ENCODE data around the gene MYH10. TPM values are rescaled to one million over a fixed set of nuclear protein-coding genes. Genes with fewer than 3 reads are reported as not detected.

The MYH10 gene
- total and polyA plus RNA-seq, 7 donors: 1.8 to 34.2 (median 1.9) TPM

- H3K27ac ChIP-seq: no peak overlapping the region
- peaks cover 0 to 53% (median 7%) of the 10 kb centered on the region in 3 donors for H3K27me3 ChIP-seq (ENCODE audit: insufficient read depth in 3 of 3, low read length in 2 of 3)
- no peak overlapping the region for H3K4me3 ChIP-seq
- no peaks in the 10 kb centered on the region for H3K9me3 ChIP-seq
- no peak for DNase-seq
- WGBS, 3 donors: 80 to 83% (median 81%) methylated on average over 2 of the region's 2 CpGs
- TF ChIP-seq, protein P1, sequence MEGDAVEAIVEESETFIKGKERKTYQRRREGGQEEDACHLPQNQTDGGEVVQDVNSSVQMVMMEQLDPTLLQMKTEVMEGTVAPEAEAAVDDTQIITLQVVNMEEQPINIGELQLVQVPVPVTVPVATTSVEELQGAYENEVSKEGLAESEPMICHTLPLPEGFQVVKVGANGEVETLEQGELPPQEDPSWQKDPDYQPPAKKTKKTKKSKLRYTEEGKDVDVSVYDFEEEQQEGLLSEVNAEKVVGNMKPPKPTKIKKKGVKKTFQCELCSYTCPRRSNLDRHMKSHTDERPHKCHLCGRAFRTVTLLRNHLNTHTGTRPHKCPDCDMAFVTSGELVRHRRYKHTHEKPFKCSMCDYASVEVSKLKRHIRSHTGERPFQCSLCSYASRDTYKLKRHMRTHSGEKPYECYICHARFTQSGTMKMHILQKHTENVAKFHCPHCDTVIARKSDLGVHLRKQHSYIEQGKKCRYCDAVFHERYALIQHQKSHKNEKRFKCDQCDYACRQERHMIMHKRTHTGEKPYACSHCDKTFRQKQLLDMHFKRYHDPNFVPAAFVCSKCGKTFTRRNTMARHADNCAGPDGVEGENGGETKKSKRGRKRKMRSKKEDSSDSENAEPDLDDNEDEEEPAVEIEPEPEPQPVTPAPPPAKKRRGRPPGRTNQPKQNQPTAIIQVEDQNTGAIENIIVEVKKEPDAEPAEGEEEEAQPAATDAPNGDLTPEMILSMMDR (IDR thresholded peaks at IDR 0.05): no peak
- intact Hi-C loops (cut with DNase I): no loop called here
- no peaks in the 10 kb centered on the region for H3K36me3 ChIP-seq (ENCODE audit: insufficient read depth in 1 of 2, low read depth in 1 of 2)
- ATAC-seq: no peak
- H3K4me1 ChIP-seq: no peaks in the 10 kb centered on the region
These were observed 2.4 kb downstream of the MYH10 start for GRCh38 chr17:8628172-8628571.

- 75 to 78% (median 76%) methylated on average over 2 of the region's 2 CpGs for WGBS, 3 donors
- intact Hi-C loops (cut with DNase I): no loop called here
- DNase-seq (no peak), ATAC-seq (no peak)
- H3K9me3 ChIP-seq: no peaks in the 10 kb centered on the region
- TF ChIP-seq, protein P1 (IDR thresholded peaks at IDR 0.05): no peak
- no peak overlapping the region for H3K27ac ChIP-seq
- H3K4me1 ChIP-seq: no peaks in the 10 kb centered on the region
- H3K4me3 ChIP-seq: no peak overlapping the region
- H3K27me3 ChIP-seq (ENCODE audit: insufficient read depth in 3 of 3, low read length in 2 of 3): peaks cover 0 to 15% (median 0%) of the 10 kb centered on the region in 3 donors
- no peaks in the 10 kb centered on the region for H3K36me3 ChIP-seq (ENCODE audit: insufficient read depth in 1 of 2, low read depth in 1 of 2)
These were observed 6.9 kb downstream of the MYH10 start for GRCh38 chr17:8623591-8623990.

DNA sequence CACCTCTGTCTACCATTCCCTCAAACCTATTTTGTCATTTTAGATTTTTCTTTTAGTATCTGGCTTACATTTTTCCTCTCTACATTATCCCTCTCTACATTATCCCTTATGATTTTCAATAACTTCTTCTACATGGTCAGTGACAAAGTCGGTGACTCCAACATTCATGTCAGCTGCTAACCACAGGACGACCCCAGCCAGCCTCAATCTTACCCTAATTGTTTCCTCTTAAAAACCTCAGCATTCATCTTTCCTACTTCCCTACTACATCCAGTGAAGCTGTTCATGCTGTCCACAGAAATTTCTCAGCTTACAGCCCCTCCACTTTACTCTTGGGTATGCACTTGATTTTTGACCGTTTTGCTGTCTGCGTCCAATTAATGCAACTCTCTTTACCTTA lies 8.3 kb downstream of the MYH10 start:
- intact Hi-C loops (cut with DNase I): no loop called here

GRCh38 chr17:8621585-8621984 lies 8.9 kb downstream of the MYH10 start:
- 73 to 81% (median 80%) methylated on average over 3 of the region's 3 CpGs for WGBS, 3 donors
- DNase-seq (no peak), ATAC-seq (no peak)
- H3K4me3 ChIP-seq: no peak overlapping the region
- H3K9me3 ChIP-seq: no peaks in the 10 kb centered on the region
- H3K27me3 ChIP-seq (ENCODE audit: insufficient read depth in 3 of 3, low read length in 2 of 3): no peaks in the 10 kb centered on the region
- intact Hi-C loops (cut with DNase I): no loop called here
- no peaks in the 10 kb centered on the region for H3K36me3 ChIP-seq (ENCODE audit: insufficient read depth in 1 of 2, low read depth in 1 of 2)
- TF ChIP-seq, protein P1 (IDR thresholded peaks at IDR 0.05): no peak
- no peaks in the 10 kb centered on the region for H3K4me1 ChIP-seq
- H3K27ac ChIP-seq: no peak overlapping the region

More for the DNA sequence above, 8.3 kb downstream of the MYH10 start:
- ATAC-seq: no peak
- DNase-seq: no peak
- Histone ChIP-seq H3K4me3 (no peak overlapping the region), H3K27me3 (ENCODE audit: insufficient read depth in 3 of 3, low read length in 2 of 3) (peaks cover 0 to 5% (median 0%) of the 10 kb centered on the region in 3 donors), H3K9me3 (no peaks in the 10 kb centered on the region), H3K27ac (no peak overlapping the region), H3K4me1 (no peaks in the 10 kb centered on the region), H3K36me3 (ENCODE audit: insufficient read depth in 1 of 2, low read depth in 1 of 2) (no peaks in the 10 kb centered on the region)
- 79 to 91% (median 89%) methylated on average over 4 of the region's 4 CpGs for WGBS, 3 donors
- TF ChIP-seq, protein P1 (IDR thresholded peaks at IDR 0.05): no peak

GRCh38 chr17:8619294-8619693 lies 11.2 kb downstream of the MYH10 start:
- intact Hi-C loops (cut with DNase I): no loop called here
- H3K27ac ChIP-seq: no peak overlapping the region
- H3K4me3 ChIP-seq: no peak overlapping the region
- no peaks in the 10 kb centered on the region for H3K27me3 ChIP-seq (ENCODE audit: insufficient read depth in 3 of 3, low read length in 2 of 3)
- no peak for ATAC-seq
- H3K9me3 ChIP-seq: no peaks in the 10 kb centered on the region
- TF ChIP-seq, protein P1 (IDR thresholded peaks at IDR 0.05): no peak
- DNase-seq: no peak
- H3K36me3 ChIP-seq (ENCODE audit: insufficient read depth in 1 of 2, low read depth in 1 of 2): no peaks in the 10 kb centered on the region
- WGBS, 3 donors: 81 to 86% (median 84%) methylated on average over 6 of the region's 6 CpGs
- H3K4me1 ChIP-seq: no peaks in the 10 kb centered on the region

Data from psoas muscle (tissue), 8 donors.